Measurements from ENCODE around the gene GRWD1.

Gene GRWD1

GRCh38 chr19:48424694-48425219 lies 21.0 kb upstream of the GRWD1 start:
- peak; percentile 61 for DNase-seq (ENCODE audit: low spot score)

DNA sequence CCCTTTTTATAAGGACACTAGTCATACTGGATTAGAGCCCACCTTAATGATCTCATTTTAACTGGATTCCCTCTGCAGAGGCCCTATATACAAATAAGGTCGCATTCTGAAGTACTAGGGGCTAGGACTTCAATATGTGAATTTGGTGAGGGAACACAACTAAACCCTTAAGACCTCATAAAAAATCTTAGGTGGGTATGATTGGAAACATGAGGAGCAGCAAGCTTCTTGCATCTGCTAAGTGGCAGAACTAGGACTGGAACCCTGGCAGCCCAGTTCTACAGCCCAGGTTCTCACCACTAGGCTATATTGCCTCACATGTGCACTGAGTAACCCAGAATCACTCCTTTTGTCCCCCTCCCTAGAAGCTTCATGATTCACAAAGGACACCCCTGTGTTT lies 17.1 kb upstream of the GRWD1 start:
- no peak for DNase-seq (ENCODE audit: low spot score)

DNA sequence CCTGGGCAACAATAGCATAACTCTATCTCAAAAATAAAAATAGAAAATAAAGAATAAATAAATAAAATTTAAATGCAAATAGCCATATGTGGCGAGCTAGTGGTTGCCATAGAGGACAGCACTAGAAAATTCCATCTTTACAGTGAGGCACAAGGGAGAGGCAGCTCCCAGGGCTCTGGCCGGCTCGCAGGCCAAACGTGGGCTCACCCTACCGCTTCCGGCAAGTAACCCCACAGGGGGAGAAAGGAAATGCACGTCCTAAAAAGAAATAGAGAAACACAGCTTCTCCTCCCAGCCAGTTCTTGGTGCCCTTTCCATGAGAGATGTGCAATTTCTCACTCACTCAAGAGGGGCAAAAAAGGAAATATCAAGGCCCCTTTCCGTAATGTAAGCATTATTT lies 12.4 kb upstream of the GRWD1 start:
- no peak for DNase-seq (ENCODE audit: low spot score)

- no peak for DNase-seq (ENCODE audit: low spot score)
Observed at GRCh38 chr19:48436586-48436985, 9.2 kb upstream of the GRWD1 start.

DNA sequence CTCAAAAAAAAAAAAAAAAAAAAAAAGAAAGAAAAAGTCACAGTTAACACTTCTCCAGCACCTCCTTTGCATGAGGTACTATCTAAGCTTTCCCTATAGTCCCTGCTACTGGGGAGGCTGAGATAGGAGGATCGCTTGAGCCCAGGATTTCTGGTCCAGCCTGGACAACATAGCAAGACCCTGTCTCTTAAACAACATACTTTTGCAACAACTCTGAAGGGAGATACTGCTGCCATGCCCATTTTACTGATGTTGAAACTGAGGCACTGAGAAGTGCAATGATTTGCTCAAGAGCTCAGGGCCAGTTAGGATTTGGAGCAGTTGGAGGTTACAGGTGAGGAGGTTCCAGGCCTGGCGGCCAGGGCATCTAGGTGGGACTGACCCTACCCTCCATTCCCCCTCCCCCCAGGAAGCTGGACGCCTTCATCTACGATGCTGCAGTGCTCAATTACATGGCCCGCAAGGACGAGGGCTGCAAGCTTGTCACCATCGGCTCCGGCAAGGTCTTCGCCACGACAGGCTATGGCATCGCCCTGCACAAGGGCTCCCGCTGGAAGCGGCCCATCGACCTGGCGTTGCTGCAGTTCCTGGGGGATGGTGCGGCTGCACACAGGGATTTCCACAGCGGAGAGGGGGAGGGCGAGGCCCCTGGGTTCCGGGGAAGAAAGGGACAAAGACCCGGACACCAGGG lies 4.3 kb upstream of the GRWD1 start:
- DNase-seq (ENCODE audit: low spot score): no peak

DNA sequence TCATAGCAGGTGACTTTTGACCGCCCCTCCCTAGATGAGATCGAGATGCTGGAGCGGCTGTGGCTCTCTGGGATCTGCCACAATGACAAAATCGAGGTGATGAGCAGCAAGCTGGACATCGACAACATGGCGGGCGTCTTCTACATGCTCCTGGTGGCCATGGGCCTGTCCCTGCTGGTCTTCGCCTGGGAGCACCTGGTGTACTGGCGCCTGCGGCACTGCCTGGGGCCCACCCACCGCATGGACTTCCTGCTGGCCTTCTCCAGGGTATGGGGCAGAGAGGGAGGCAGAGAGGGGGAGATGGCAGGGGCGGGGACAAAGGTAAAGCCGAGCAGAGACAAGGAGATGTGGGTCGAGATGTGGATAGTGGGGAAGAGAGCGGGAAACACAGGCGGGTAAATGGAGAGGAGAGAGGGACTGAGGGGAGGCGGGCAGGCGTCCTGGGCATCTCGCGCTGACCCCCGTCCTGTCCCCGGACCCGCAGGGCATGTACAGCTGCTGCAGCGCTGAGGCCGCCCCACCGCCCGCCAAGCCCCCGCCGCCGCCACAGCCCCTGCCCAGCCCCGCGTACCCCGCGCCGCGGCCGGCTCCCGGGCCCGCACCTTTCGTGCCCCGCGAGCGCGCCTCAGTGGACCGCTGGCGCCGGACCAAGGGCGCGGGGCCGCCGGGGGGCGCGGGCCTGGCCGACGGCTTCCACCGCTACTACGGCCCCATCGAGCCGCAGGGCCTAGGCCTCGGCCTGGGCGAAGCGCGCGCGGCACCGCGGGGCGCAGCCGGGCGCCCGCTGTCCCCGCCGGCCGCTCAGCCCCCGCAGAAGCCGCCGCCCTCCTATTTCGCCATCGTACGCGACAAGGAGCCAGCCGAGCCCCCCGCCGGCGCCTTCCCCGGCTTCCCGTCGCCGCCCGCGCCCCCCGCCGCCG lies 3.4 kb upstream of the GRWD1 start:
- DNase-seq (ENCODE audit: low spot score): no peak

GRCh38 chr19:48443256-48443655 lies 2.5 kb upstream of the GRWD1 start:
- no peak for DNase-seq (ENCODE audit: low spot score)

DNA sequence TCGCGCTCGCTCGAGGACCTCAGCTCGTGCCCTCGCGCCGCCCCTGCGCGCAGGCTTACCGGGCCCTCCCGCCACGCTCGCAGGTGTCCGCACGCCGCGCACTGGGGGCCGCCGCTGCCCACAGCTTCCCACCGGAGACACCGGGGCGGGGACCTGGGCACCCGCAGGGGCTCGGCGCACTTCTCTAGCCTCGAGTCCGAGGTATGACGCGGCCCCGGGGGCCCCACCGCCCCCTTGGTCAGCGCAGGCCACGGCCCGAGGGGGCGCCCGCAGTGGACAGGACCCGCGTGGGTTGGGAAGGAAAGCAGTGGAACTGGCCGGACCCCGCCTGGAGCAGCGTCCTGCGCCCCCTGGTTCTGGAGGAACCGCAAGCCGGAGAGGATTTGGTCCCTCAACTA lies 2.1 kb upstream of the GRWD1 start:
- no peak for DNase-seq (ENCODE audit: low spot score)

- DNase-seq (ENCODE audit: low spot score): no peak
Observed at GRCh38 chr19:48444129-48444935, 1.5 kb upstream of the GRWD1 start.

GRCh38 chr19:48444936-48445200 lies 915 bp upstream of the GRWD1 start:
- DNase-seq (ENCODE audit: low spot score): no peak

GRCh38 chr19:48445256-48445605 lies 552 bp upstream of the GRWD1 start:
- peak; percentile 90 for DNase-seq (ENCODE audit: low spot score)

DNA sequence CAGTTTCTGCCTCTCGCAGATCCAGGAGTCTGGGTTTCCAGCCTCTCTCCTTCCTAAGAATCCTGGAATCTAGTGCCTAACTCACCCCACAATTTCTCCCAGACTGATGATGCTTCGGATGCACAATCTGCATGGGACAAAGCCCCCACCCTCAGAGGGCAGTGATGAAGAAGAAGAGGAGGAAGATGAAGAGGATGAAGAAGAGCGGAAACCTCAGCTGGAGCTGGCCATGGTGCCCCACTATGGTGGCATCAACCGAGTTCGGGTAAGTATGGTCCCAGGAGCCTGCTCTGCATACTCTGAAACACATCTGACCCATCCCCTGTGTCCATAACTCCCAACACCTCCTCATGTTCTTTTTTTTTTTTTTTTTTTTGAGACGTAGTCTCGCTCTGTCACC lies 796 bp downstream of the GRWD1 start:
- no peak for DNase-seq (ENCODE audit: low spot score)

GRCh38 chr19:48448563-48448962 lies 2.8 kb downstream of the GRWD1 start:
- DNase-seq (ENCODE audit: low spot score): no peak

DNA sequence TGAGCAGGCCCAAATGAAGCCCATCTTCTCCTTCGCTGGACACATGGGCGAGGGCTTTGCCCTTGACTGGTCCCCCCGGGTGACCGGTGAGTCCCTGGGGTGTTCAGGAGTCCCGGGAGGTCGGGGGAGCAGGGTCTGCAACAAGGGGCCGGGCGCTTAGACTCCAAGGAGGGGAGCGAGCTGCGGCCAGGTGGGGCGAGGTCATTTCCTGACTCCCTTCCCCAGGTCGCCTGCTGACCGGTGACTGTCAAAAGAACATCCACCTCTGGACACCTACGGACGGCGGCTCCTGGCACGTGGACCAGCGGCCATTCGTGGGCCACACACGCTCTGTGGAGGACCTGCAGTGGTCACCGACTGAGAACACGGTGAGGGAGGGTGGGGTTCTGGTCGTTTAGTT lies 4.7 kb downstream of the GRWD1 start:
- DNase-seq (ENCODE audit: low spot score): no peak

GRCh38 chr19:48450863-48451262 lies 5.1 kb downstream of the GRWD1 start:
- DNase-seq (ENCODE audit: low spot score): no peak

DNA sequence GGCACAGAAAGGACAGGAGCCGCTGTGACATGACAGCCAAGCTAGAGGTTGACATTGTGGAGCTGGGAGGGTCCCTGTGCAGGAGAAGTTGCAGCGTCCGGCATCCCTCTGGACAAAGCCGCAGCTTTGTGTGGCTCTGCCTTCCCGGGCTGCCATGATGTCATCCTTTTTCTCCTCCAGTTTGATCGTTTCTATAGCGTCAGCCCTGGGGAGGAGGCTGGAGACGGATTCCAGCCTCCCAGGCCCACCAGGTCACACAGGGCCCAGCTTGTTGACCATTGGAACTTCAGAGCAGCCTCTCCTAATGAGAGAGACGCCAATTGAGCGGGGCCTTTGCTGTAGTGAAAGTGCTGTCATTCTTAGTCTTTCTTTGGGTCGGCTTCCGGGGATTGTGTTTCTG lies 5.8 kb downstream of the GRWD1 start:
- DNase-seq (ENCODE audit: low spot score): no peak

GRCh38 chr19:48452289-48453190 lies 6.8 kb downstream of the GRWD1 start:
- no peak for DNase-seq (ENCODE audit: low spot score)

- DNase-seq (ENCODE audit: low spot score): no peak
Observed at GRCh38 chr19:48454150-48454730, 8.5 kb downstream of the GRWD1 start.

- no peak for DNase-seq (ENCODE audit: low spot score)
Observed at GRCh38 chr19:48455171-48455907, 9.6 kb downstream of the GRWD1 start, which contains the start of gene KCNJ14. TSS of gene KCNJ14 (plus strand) at chr19:48455574. CDS start at chr19:48461725, 6,151 bp downstream.

GRCh38 chr19:48455908-48456562 lies 10.3 kb downstream of the GRWD1 start:
- no peak for DNase-seq (ENCODE audit: low spot score)

All from AG20443 (cell line).